ENCODE measurements around the gene AP1S1. TPM values are rescaled to one million over a fixed set of nuclear protein-coding genes. Genes with fewer than 3 reads are reported as not detected.

The AP1S1 gene
- polyA plus RNA-seq, 1 donor (not counting 4 experiments of a cell fraction or from before 2014, with no cell fraction given): 279 TPM

- Histone ChIP-seq H3K36me3 (ENCODE audit: control insufficient read depth in 2 of 2, extremely low read depth in 1 of 2, insufficient read depth in 2 of 2, low read length in 2 of 2) (peaks cover 21 to 34% of the 10 kb centered on the region in 2 experiments), H3K9ac (ENCODE audit: control insufficient read depth, extremely low read depth, insufficient read depth, low read length) (no peak overlapping the region), H3K4me2 (ENCODE audit: control insufficient read depth, extremely low read depth, insufficient read depth, low read depth, low read length) (peak overlapping the region; percentile 30), H3K79me2 (ENCODE audit: control insufficient read depth, insufficient read depth, low read length) (peaks cover 20% of the 10 kb centered on the region), H2AFZ (ENCODE audit: control insufficient read depth, low read length) (no peak overlapping the region), H3K27ac (ENCODE audit: control insufficient read depth, insufficient read depth, low read length) (peak overlapping the region; percentile 65), H4K20me1 (ENCODE audit: control insufficient read depth, extremely low read depth, insufficient read depth, low read length) (no peaks in the 10 kb centered on the region), H3K4me3 (ENCODE audit: control insufficient read depth in 2 of 3, extremely low read depth in 1 of 3, insufficient read depth in 2 of 3, low read depth in 1 of 3, low read length in 3 of 3) (no peak overlapping the region), H3K4me1 (ENCODE audit: control insufficient read depth, extremely low read depth, insufficient read depth, low read length) (peaks cover 32% of the 10 kb centered on the region), H3K9me1 (ENCODE audit: control insufficient read depth, extremely low read depth, insufficient read depth, low read length) (no peaks in the 10 kb centered on the region), H3K9me3 (ENCODE audit: control insufficient read depth, low read depth, low read length) (no peaks in the 10 kb centered on the region), H3K27me3 (ENCODE audit: control insufficient read depth, extremely low read depth, insufficient read depth, low read length) (no peaks in the 10 kb centered on the region)
- TF ChIP-seq EZH2 (IDR thresholded peaks at IDR 0.05; ENCODE audit: low read length): no peak
- dilution Hi-C loops (cut with MboI; ENCODE audit: extremely low pct_ligation_motif_present, low sequenced_read_pairs): no loop called here
- FAIRE-seq (no peak), DNase-seq (ENCODE audit: low read depth, low spot score) (no peak)
Measured at GRCh38 chr7:101156866-101157589, 2.8 kb downstream of the AP1S1 start.

DNA sequence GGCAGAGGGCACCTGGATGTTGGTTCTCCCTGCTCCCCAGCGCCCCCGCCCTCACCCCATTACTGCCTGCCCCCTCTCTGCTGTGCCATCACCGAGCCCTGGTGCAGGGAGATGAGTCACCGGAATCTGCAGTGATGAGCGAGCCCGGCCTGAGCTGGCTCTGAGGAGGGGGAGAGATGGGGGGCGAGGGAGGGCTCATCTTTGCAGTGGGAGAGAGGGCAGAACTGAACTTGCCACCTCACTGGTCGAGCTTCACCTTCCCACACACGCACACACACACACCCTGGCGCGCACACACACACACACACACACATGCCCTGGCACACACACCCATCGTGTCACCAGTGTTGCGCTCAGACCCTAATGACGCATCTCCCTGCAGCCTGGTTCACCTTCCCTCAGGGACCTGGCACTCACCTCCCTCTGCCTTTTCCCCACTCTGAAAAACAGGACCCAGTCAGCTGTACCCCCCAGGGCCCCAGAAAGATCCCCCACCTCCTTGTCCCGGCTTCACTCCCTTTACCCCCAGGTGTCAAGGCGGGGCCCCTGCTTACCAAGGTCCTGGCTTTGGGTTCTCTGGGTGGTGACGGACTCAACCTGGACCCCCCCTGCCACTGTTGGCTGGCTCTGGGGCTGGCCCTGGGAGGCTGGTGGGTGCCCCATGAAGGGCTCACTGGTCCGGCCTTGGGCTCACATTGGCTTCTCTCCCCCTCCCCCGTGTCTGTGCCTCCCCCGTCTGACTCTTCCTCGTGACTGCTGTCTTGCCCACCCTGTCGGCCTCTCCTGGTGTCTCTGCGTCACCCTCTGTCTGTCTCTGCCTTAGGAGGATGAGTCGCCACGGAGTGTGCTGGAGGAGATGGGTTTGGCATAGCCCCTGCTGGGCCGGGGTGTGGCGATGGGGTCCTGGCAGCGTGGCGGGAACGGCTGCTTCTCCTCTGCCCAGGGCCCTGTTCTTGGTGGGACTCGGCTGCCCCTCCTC, 5.7 kb downstream of the AP1S1 start:
- no peaks in the 10 kb centered on the region for H3K9me1 ChIP-seq (ENCODE audit: control insufficient read depth, extremely low read depth, insufficient read depth, low read length)
- H3K27ac ChIP-seq (ENCODE audit: control insufficient read depth, insufficient read depth, low read length): peak overlapping the region; percentile 49
- no peak for FAIRE-seq
- peaks cover 21 to 40% of the 10 kb centered on the region in 2 experiments for H3K36me3 ChIP-seq (ENCODE audit: control insufficient read depth in 2 of 2, extremely low read depth in 1 of 2, insufficient read depth in 2 of 2, low read length in 2 of 2)
- no peak overlapping the region for H3K4me2 ChIP-seq (ENCODE audit: control insufficient read depth, extremely low read depth, insufficient read depth, low read depth, low read length)
- H3K9me3 ChIP-seq (ENCODE audit: control insufficient read depth, low read depth, low read length): no peaks in the 10 kb centered on the region
- H4K20me1 ChIP-seq (ENCODE audit: control insufficient read depth, extremely low read depth, insufficient read depth, low read length): no peaks in the 10 kb centered on the region
- H3K4me1 ChIP-seq (ENCODE audit: control insufficient read depth, extremely low read depth, insufficient read depth, low read length): peaks cover 37% of the 10 kb centered on the region
- DNase-seq (ENCODE audit: low read depth, low spot score): no peak
- no peak overlapping the region for H3K4me3 ChIP-seq (ENCODE audit: control insufficient read depth in 2 of 3, extremely low read depth in 1 of 3, insufficient read depth in 2 of 3, low read depth in 1 of 3, low read length in 3 of 3)
- TF ChIP-seq CTCF (optimal IDR thresholded peaks at IDR 0.05 in 1 of 3, IDR thresholded peaks at IDR 0.05 in 1 of 3, conservative IDR thresholded peaks at IDR 0.05 in 1 of 3; ENCODE audit: extremely low read depth in 1 of 3, insufficient read depth in 2 of 3, low read length in 3 of 3): no peak
- no peak for TF ChIP-seq EZH2 (IDR thresholded peaks at IDR 0.05; ENCODE audit: low read length)
- peaks cover 6% of the 10 kb centered on the region for H3K27me3 ChIP-seq (ENCODE audit: control insufficient read depth, extremely low read depth, insufficient read depth, low read length)
- H3K79me2 ChIP-seq (ENCODE audit: control insufficient read depth, insufficient read depth, low read length): peaks cover 16% of the 10 kb centered on the region
- dilution Hi-C loops (cut with MboI; ENCODE audit: extremely low pct_ligation_motif_present, low sequenced_read_pairs): no loop called here
- H2AFZ ChIP-seq (ENCODE audit: control insufficient read depth, low read length): no peak overlapping the region
- peak overlapping the region; percentile 22 for H3K9ac ChIP-seq (ENCODE audit: control insufficient read depth, extremely low read depth, insufficient read depth, low read length)

All from keratinocyte (primary cell).